HepG2 (cell line): ENCODE measurements around the gene LRRTM3. TPM values are rescaled to one million over a fixed set of nuclear protein-coding genes. Genes with fewer than 3 reads are reported as not detected.

ENCODE experiments used
- ATAC-seq: fragments of 200-7000 bp; cut with Tn5 transposase; 3 replicates; pipeline ENCODE4 v1.9.1; 2020; ENCODE audit warnings: mild to moderate bottlenecking, moderate library complexity
- BruUV-seq: library from RNA; stranded (reverse); fragments of 400-500 nt; replicated peaks from 2 replicates; lab custom pipeline; 2021; lab: Mats Ljungman, UMichigan
- CTCF ChIA-PET: fragments of 300-600 bp; formaldehyde crosslinking; extraction: SDS; loops from one replicate; lab custom pipeline; 2021; ENCODE audit warnings: low total read pairs, inconsistent platforms, low intra/inter-chr PET ratio; lab: Yijun Ruan, JAX
- POLR2A ChIA-PET: fragments of 350-600 bp; sonication (Branson Sonifier 250); formaldehyde crosslinking; loops from one replicate; lab custom pipeline; 2020; ENCODE audit warnings: antibody characterized with exemption, inconsistent platforms; lab: Yijun Ruan, JAX
- DNase-seq: peaks from one replicate; pipeline ENCODE4 v3.0.0-alpha.2; 2015; ENCODE audit warnings: low spot score
- FAIRE-seq: peaks from 3 replicates; lab custom pipeline; 2011; peaks lifted over from hg19 to GRCh38; lab: Jason Lieb, UNC
- H2AFZ ChIP-seq: one replicate; pipeline ENCODE4 v1.6.1; 2011; ENCODE audit warnings: low read length, inconsistent platforms
- H3K27ac ChIP-seq: fragments of 300-600 bp; 3 replicates; pipeline ENCODE4 v1.8.0; 2011; ENCODE audit warnings: mixed run types, mild to moderate bottlenecking, mixed read lengths, low read length, inconsistent platforms; ENCODE audit not compliant: insufficient read depth; ENCODE audit errors: extremely low read length
- H3K27me3 ChIP-seq, 2 experiments: fragments of 200-600 bp in 1 of 2; 2 replicates in 1 of 2; 3 replicates in 1 of 2; pipeline versions ENCODE4 v1.6.0 to v1.8.0; 2011; ENCODE audit warnings: low read length in 2 of 2, mild to moderate bottlenecking in 2 of 2, moderate library complexity in 2 of 2, inconsistent platforms in 1 of 2; ENCODE audit not compliant: insufficient read depth in 2 of 2, control insufficient read depth in 1 of 2
- H3K36me3 ChIP-seq, 2 experiments: fragments of 200-600 bp in 1 of 2; replicated peaks in 1 of 2; 2 replicates in 1 of 2; 3 replicates in 1 of 2; pipeline versions ENCODE4 v1.5.1 to v1.8.0; 2011; ENCODE audit warnings: low read length in 2 of 2, inconsistent platforms in 1 of 2; ENCODE audit not compliant: insufficient read depth in 2 of 2, control insufficient read depth in 1 of 2
- H3K4me1 ChIP-seq: 2 replicates; pipeline ENCODE4 v1.5.1; 2012; ENCODE audit warnings: low read length, inconsistent platforms; ENCODE audit not compliant: insufficient read depth
- H3K4me2 ChIP-seq: 2 replicates; pipeline ENCODE4 v1.6.0; 2011; ENCODE audit warnings: low read depth, low read length, inconsistent platforms
- H3K4me3 ChIP-seq, 3 experiments: fragments of 200-600 bp in 1 of 3; sonication (generic), shearing (Covaris generic) in 1 of 3; replicated peaks in 1 of 3; 2 replicates each; pipeline ENCODE4 v1.5.1; 2011 to 2016; ENCODE audit warnings: low read length in 3 of 3, inconsistent platforms in 2 of 3, low read depth in 2 of 3, mild to moderate bottlenecking in 2 of 3, control low read depth in 1 of 3, mixed read lengths in 1 of 3; ENCODE audit not compliant: insufficient read depth in 1 of 3
- H3K79me2 ChIP-seq: one replicate; pipeline ENCODE4 v1.6.1; 2011; ENCODE audit warnings: low read length, inconsistent platforms; ENCODE audit not compliant: insufficient read depth
- H3K9ac ChIP-seq: 2 replicates; pipeline ENCODE4 v1.6.0; 2011; ENCODE audit warnings: mild to moderate bottlenecking, low read depth, low read length, inconsistent platforms; ENCODE audit not compliant: insufficient read depth
- H3K9me3 ChIP-seq: 2 replicates; pipeline ENCODE4 v1.5.1; 2012; ENCODE audit warnings: mild to moderate bottlenecking, low read length
- H4K20me1 ChIP-seq: 2 replicates; pipeline ENCODE4 v1.6.0; 2011; ENCODE audit warnings: inconsistent platforms, mild to moderate bottlenecking, low read length, moderate library complexity; ENCODE audit not compliant: insufficient read depth
- E2F2 ChIP-seq: sonication (generic); formaldehyde crosslinking; IDR thresholded peaks from 2 replicates; pipeline ENCODE4 v1.4.0; 2020; ENCODE audit warnings: missing genetic modification reagents, borderline replicate concordance
- HNRNPH1 ChIP-seq: fragments of 200-400 bp; formaldehyde crosslinking; optimal IDR thresholded peaks from 2 replicates; pipeline ENCODE3; 2017; ENCODE audit warnings: mild to moderate bottlenecking, low read depth, low read length
- KAT8 ChIP-seq: IDR thresholded peaks from 2 replicates; pipeline ENCODE4 v1.6.1; 2016; ENCODE audit warnings: missing genetic modification reagents, missing compliant biosample characterization
- MED8 ChIP-seq: sonication (generic); formaldehyde crosslinking; IDR thresholded peaks from 2 replicates; pipeline ENCODE4 v1.8.1; 2023; ENCODE audit warnings: mild to moderate bottlenecking, missing genetic modification reagents; ENCODE audit not compliant: insufficient replicate concordance
- SRSF1 ChIP-seq: fragments of 200-400 bp; formaldehyde crosslinking; optimal IDR thresholded peaks from 2 replicates; pipeline ENCODE3; 2017; ENCODE audit warnings: mild to moderate bottlenecking, low read depth, low read length, moderate library complexity
- TAF1 ChIP-seq: sonication (generic); formaldehyde crosslinking; IDR thresholded peaks from 2 replicates; pipeline ENCODE4 v1.4.0; 2020; ENCODE audit warnings: missing genetic modification reagents
- ZBTB1 ChIP-seq: sonication (generic); formaldehyde crosslinking; IDR thresholded peaks from 2 replicates; pipeline ENCODE4 v1.4.0; 2020; ENCODE audit warnings: missing genetic modification reagents, borderline replicate concordance
- ZNF280B ChIP-seq: sonication (generic); formaldehyde crosslinking; IDR thresholded peaks from 2 replicates; pipeline ENCODE4 v1.5.0; 2020; ENCODE audit warnings: missing genetic modification reagents, mild to moderate bottlenecking, borderline replicate concordance
- ZNF335 ChIP-seq: sonication (generic); formaldehyde crosslinking; IDR thresholded peaks from 2 replicates; pipeline ENCODE4 v1.4.0; 2020; ENCODE audit warnings: missing genetic modification reagents
- ZNF556 ChIP-seq: sonication (generic); formaldehyde crosslinking; IDR thresholded peaks from 2 replicates; pipeline ENCODE4 v1.4.0; 2020; ENCODE audit warnings: mild to moderate bottlenecking, missing genetic modification reagents, borderline replicate concordance
- WGBS: methylation state at CpG from one replicate; pipeline ENCODE4 v1.1.6; 2017; ENCODE audit warnings: low lambda C conversion rate; 5-methylcytosine and 5-hydroxymethylcytosine counted together
- in situ Hi-C: cut with HindIII; loops from 2 replicates; pipeline ENCODE4 v1.10.0; 2017; ENCODE audit warnings: low pct_unique_long_range_greater_than_20kb; ENCODE audit not compliant: extremely low pct_ligation_motif_present
- intact Hi-C: fragments of 100-400 bp; cut with micrococcal nuclease; formaldehyde crosslinking; loops from one replicate; pipeline ENCODE4 v1.10.0; 2022; ENCODE audit not compliant: unreplicated experiment
- polyA plus RNA-seq, 8 experiments: library from polyadenylated mRNA; depleted of rRNA in 3 of 8; stranded (reverse) in 7 of 8; unstranded in 1 of 8; fragments of >200 nt; fragmentation: Illumina TruSeq in 4 of 8; extraction: Trizol in 4 of 8; gene quantifications; 2 replicates each; pipeline versions ENCODE4 v1.2.1 to v1.2.3, GENCODE V29; 2011 to 2016; ENCODE audit warnings: low read depth in 4 of 8, missing spikeins in 1 of 8, mixed read lengths in 1 of 8; ENCODE audit not compliant: insufficient read depth in 1 of 8
- total RNA-seq, 5 experiments: library from RNA; depleted of rRNA; stranded (reverse); fragments of >200 nt; fragmentation: Illumina TruSeq; extraction: Trizol; gene quantifications; 2 replicates each; pipeline ENCODE4 v1.2.3, GENCODE V29; 2016; ENCODE audit warnings: low read depth in 1 of 5
- TF ChIP-seq, protein P1 (sequence below): sonication (generic); formaldehyde crosslinking; IDR thresholded peaks from 2 replicates; pipeline ENCODE4 v1.4.0; 2020; ENCODE audit warnings: missing genetic modification reagents, borderline replicate concordance
- TF ChIP-seq, protein P2 (sequence below): sonication (generic); formaldehyde crosslinking; IDR thresholded peaks from 2 replicates; pipeline ENCODE4 v1.8.0; 2022; ENCODE audit warnings: mild to moderate bottlenecking, missing genetic modification reagents, borderline replicate concordance
- TF ChIP-seq, protein P3 (sequence below): IDR thresholded peaks from 2 replicates; pipeline ENCODE4 v1.6.1; 2016
- TF ChIP-seq, protein P4 (sequence below): sonication (generic); formaldehyde crosslinking; IDR thresholded peaks from 2 replicates; pipeline ENCODE4 v1.8.1; 2023; ENCODE audit warnings: mild to moderate bottlenecking, moderate library complexity, missing genetic modification reagents

LRRTM3 gene
- total and polyA plus RNA-seq, 2 of the 13 experiments (the other 11 are each of a cell fraction or from before 2014, with no cell fraction given): not detected

DNA sequence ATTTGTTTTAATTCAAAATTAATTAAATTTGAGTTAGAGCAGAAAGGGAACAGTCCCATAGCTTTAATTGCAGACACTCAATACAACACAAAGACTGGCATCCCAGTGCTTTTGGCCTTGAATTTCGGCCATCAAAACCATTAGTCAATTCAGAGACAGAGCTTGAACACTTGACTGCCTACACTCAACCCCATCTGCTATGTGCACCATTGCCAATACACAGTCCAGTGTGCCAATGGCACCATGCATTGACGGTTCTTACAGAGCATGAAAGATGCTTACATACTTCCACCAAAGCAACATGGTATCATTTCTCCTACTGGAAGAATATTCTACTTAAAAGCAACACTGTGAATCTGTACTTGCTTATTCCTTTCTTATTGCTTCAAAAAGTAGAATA, 43.6 kb upstream of the LRRTM3 start:
- intact Hi-C loops (no loop called here), in situ Hi-C loops (no loop called here)
- no peaks in the 10 kb centered on the region for H3K4me1 ChIP-seq
- H4K20me1 ChIP-seq: no peaks in the 10 kb centered on the region
- CTCF ChIA-PET: no interaction called here
- no peak overlapping the region for H2AFZ ChIP-seq
- H3K79me2 ChIP-seq: no peaks in the 10 kb centered on the region
- ATAC-seq: no peak
- DNase-seq: no peak
- 10% methylated on average over 2 of the region's 2 CpGs for WGBS
- no peak overlapping the region for H3K27ac ChIP-seq
- H3K9me3 ChIP-seq: no peaks in the 10 kb centered on the region
- TF ChIP-seq ZNF280B (no peak), ZBTB1 (CRISPR knock-in tag) (no peak), KAT8 (CRISPR knock-in tag) (no peak), TAF1 (CRISPR knock-in tag) (no peak), MED8 (CRISPR knock-in tag) (no peak), HNRNPH1 (no peak), SRSF1 (no peak), ZNF556 (no peak), E2F2 (no peak), ZNF335 (CRISPR knock-in tag) (no peak)
- TF ChIP-seq, protein P1, sequence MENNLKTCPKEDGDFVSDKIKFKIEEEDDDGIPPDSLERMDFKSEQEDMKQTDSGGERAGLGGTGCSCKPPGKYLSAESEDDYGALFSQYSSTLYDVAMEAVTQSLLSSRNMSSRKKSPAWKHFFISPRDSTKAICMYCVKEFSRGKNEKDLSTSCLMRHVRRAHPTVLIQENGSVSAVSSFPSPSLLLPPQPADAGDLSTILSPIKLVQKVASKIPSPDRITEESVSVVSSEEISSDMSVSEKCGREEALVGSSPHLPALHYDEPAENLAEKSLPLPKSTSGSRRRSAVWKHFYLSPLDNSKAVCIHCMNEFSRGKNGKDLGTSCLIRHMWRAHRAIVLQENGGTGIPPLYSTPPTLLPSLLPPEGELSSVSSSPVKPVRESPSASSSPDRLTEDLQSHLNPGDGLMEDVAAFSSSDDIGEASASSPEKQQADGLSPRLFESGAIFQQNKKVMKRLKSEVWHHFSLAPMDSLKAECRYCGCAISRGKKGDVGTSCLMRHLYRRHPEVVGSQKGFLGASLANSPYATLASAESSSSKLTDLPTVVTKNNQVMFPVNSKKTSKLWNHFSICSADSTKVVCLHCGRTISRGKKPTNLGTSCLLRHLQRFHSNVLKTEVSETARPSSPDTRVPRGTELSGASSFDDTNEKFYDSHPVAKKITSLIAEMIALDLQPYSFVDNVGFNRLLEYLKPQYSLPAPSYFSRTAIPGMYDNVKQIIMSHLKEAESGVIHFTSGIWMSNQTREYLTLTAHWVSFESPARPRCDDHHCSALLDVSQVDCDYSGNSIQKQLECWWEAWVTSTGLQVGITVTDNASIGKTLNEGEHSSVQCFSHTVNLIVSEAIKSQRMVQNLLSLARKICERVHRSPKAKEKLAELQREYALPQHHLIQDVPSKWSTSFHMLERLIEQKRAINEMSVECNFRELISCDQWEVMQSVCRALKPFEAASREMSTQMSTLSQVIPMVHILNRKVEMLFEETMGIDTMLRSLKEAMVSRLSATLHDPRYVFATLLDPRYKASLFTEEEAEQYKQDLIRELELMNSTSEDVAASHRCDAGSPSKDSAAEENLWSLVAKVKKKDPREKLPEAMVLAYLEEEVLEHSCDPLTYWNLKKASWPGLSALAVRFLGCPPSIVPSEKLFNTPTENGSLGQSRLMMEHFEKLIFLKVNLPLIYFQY (CRISPR knock-in tag): no peak
- TF ChIP-seq, protein P2, sequence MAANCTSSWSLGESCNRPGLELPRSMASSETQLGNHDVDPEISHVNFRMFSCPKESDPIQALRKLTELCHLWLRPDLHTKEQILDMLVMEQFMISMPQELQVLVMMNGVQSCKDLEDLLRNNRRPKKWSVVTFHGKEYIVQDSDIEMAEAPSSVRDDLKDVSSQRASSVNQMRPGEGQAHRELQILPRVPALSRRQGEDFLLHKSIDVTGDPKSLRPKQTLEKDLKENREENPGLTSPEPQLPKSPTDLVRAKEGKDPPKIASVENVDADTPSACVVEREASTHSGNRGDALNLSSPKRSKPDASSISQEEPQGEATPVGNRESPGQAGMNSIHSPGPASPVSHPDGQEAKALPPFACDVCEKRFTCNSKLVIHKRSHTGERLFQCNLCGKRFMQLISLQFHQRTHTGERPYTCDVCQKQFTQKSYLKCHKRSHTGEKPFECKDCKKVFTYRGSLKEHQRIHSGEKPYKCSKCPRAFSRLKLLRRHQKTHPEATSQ: no peak
- TF ChIP-seq, protein P3, sequence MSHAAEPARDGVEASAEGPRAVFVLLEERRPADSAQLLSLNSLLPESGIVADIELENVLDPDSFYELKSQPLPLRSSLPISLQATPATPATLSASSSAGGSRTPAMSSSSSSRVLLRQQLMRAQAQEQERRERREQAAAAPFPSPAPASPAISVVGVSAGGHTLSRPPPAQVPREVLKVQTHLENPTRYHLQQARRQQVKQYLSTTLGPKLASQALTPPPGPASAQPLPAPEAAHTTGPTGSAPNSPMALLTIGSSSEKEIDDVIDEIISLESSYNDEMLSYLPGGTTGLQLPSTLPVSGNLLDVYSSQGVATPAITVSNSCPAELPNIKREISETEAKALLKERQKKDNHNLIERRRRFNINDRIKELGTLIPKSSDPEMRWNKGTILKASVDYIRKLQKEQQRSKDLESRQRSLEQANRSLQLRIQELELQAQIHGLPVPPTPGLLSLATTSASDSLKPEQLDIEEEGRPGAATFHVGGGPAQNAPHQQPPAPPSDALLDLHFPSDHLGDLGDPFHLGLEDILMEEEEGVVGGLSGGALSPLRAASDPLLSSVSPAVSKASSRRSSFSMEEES: no peak
- TF ChIP-seq, protein P4, sequence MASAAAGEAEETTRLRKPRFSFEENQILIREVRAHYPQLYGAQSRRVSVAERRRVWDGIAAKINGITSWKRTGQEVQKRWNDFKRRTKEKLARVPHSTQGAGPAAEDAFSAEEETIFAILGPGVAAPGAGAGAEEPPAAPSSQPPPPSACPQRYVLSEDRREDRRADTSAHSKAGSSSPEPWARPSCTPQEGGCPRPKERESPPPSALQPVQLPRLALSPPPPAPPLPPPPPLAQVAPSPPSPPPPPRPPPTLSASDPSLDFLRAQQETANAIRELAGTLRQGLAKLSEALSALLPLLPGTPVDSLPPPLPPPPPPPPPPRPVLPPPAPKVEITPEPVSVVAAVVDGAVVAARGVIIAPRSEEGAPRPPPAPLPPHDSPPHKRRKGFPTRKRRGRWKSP (CRISPR knock-in tag): no peak
- H3K27me3 ChIP-seq: no peaks in the 10 kb centered on the region
- FAIRE-seq: no peak
- no peak overlapping the region for H3K4me2 ChIP-seq
- POLR2A ChIA-PET: no interaction called here
- H3K36me3 ChIP-seq: no peaks in the 10 kb centered on the region
- no peak overlapping the region for H3K4me3 ChIP-seq
- no peak overlapping the region for H3K9ac ChIP-seq
- BruUV-seq: no TSS peak
